ENCODE data around the gene METAP2. TPM values are rescaled to one million over a fixed set of nuclear protein-coding genes. Genes with fewer than 3 reads are reported as not detected.
"Not testable (repeated sequence)": the region's sequence is repeated elsewhere in the genome, so short reads cannot be mapped to it uniquely, and the experiment has no call there.

The METAP2 gene
- total RNA-seq, 1 donor, result 52.6 TPM

GRCh38 chr12:95482564-95482963 lies 8.6 kb downstream of the METAP2 start:
- peaks cover 19% of the 10 kb centered on the region for H3K4me1 ChIP-seq (ENCODE audit: insufficient read depth, low read length)
- H3K27me3 ChIP-seq (ENCODE audit: insufficient read depth, low read length); H3K4me3 ChIP-seq (ENCODE audit: low read length); H3K9me3 ChIP-seq (ENCODE audit: low read depth, low read length): not testable (repeated sequence)

GRCh38 chr12:95484524-95484923 lies 10.6 kb downstream of the METAP2 start:
- H3K27me3 ChIP-seq (ENCODE audit: insufficient read depth, low read length), result no peaks in the 10 kb centered on the region
- peaks cover 7% of the 10 kb centered on the region for H3K4me1 ChIP-seq (ENCODE audit: insufficient read depth, low read length)
- no peaks in the 10 kb centered on the region for H3K9me3 ChIP-seq (ENCODE audit: low read depth, low read length)
- H3K4me3 ChIP-seq (ENCODE audit: low read length), result no peak overlapping the region

- Histone ChIP-seq H3K4me3 (ENCODE audit: low read length) (no peak overlapping the region), H3K9me3 (ENCODE audit: low read depth, low read length) (no peaks in the 10 kb centered on the region), H3K4me1 (ENCODE audit: insufficient read depth, low read length) (no peaks in the 10 kb centered on the region), H3K27me3 (ENCODE audit: insufficient read depth, low read length) (no peaks in the 10 kb centered on the region)
Measured at GRCh38 chr12:95487024-95487423, 13.1 kb downstream of the METAP2 start.

GRCh38 chr12:95492462-95492861 lies 18.5 kb downstream of the METAP2 start:
- no peak overlapping the region for H3K4me3 ChIP-seq (ENCODE audit: low read length)
- no peaks in the 10 kb centered on the region for H3K9me3 ChIP-seq (ENCODE audit: low read depth, low read length)
- H3K4me1 ChIP-seq (ENCODE audit: insufficient read depth, low read length), result no peaks in the 10 kb centered on the region
- no peaks in the 10 kb centered on the region for H3K27me3 ChIP-seq (ENCODE audit: insufficient read depth, low read length)

GRCh38 chr12:95494888-95495287 lies 20.9 kb downstream of the METAP2 start:
- no peaks in the 10 kb centered on the region for H3K4me1 ChIP-seq (ENCODE audit: insufficient read depth, low read length)
- H3K27me3 ChIP-seq (ENCODE audit: insufficient read depth, low read length), result no peaks in the 10 kb centered on the region
- H3K4me3 ChIP-seq (ENCODE audit: low read length), result no peak overlapping the region
- no peaks in the 10 kb centered on the region for H3K9me3 ChIP-seq (ENCODE audit: low read depth, low read length)

- H3K4me3 ChIP-seq (ENCODE audit: low read length), result no peak overlapping the region
- no peaks in the 10 kb centered on the region for H3K9me3 ChIP-seq (ENCODE audit: low read depth, low read length)
- H3K4me1 ChIP-seq (ENCODE audit: insufficient read depth, low read length), result no peaks in the 10 kb centered on the region
Measured at GRCh38 chr12:95495433-95495832, 21.5 kb downstream of the METAP2 start.

GRCh38 chr12:95497031-95497430 lies 23.1 kb downstream of the METAP2 start:
- Histone ChIP-seq H3K27me3 (ENCODE audit: insufficient read depth, low read length) (no peaks in the 10 kb centered on the region), H3K4me1 (ENCODE audit: insufficient read depth, low read length) (no peaks in the 10 kb centered on the region), H3K9me3 (ENCODE audit: low read depth, low read length) (no peaks in the 10 kb centered on the region)

More at GRCh38 chr12:95495433-95495832, 21.5 kb downstream of the METAP2 start:
- no peaks in the 10 kb centered on the region for H3K27me3 ChIP-seq (ENCODE audit: insufficient read depth, low read length)

GRCh38 chr12:95498968-95499367 lies 25.0 kb downstream of the METAP2 start:
- Histone ChIP-seq H3K9me3 (ENCODE audit: low read depth, low read length) (no peaks in the 10 kb centered on the region), H3K4me3 (ENCODE audit: low read length) (no peak overlapping the region), H3K4me1 (ENCODE audit: insufficient read depth, low read length) (no peaks in the 10 kb centered on the region), H3K27me3 (ENCODE audit: insufficient read depth, low read length) (no peaks in the 10 kb centered on the region)

More at GRCh38 chr12:95497031-95497430, 23.1 kb downstream of the METAP2 start:
- H3K4me3 ChIP-seq (ENCODE audit: low read length), result no peak overlapping the region

- H3K27me3 ChIP-seq (ENCODE audit: insufficient read depth, low read length), result no peaks in the 10 kb centered on the region
- no peaks in the 10 kb centered on the region for H3K4me1 ChIP-seq (ENCODE audit: insufficient read depth, low read length)
- no peak overlapping the region for H3K4me3 ChIP-seq (ENCODE audit: low read length)
- H3K9me3 ChIP-seq (ENCODE audit: low read depth, low read length), result no peaks in the 10 kb centered on the region
Measured at GRCh38 chr12:95499772-95500171, 25.8 kb downstream of the METAP2 start.

- H3K9me3 ChIP-seq (ENCODE audit: low read depth, low read length), result no peaks in the 10 kb centered on the region
- H3K4me1 ChIP-seq (ENCODE audit: insufficient read depth, low read length), result no peaks in the 10 kb centered on the region
- no peaks in the 10 kb centered on the region for H3K27me3 ChIP-seq (ENCODE audit: insufficient read depth, low read length)
- no peak overlapping the region for H3K4me3 ChIP-seq (ENCODE audit: low read length)
Measured at GRCh38 chr12:95504140-95504539, 30.2 kb downstream of the METAP2 start.

GRCh38 chr12:95505039-95505438 lies 31.1 kb downstream of the METAP2 start:
- H3K9me3 ChIP-seq (ENCODE audit: low read depth, low read length), result no peaks in the 10 kb centered on the region
- no peak overlapping the region for H3K4me3 ChIP-seq (ENCODE audit: low read length)
- no peaks in the 10 kb centered on the region for H3K27me3 ChIP-seq (ENCODE audit: insufficient read depth, low read length)
- no peaks in the 10 kb centered on the region for H3K4me1 ChIP-seq (ENCODE audit: insufficient read depth, low read length)

GRCh38 chr12:95506707-95507523 lies 33.0 kb downstream of the METAP2 start:
- Histone ChIP-seq H3K27me3 (ENCODE audit: insufficient read depth, low read length) (no peaks in the 10 kb centered on the region), H3K9me3 (ENCODE audit: low read depth, low read length) (no peaks in the 10 kb centered on the region), H3K4me3 (ENCODE audit: low read length) (no peak overlapping the region), H3K4me1 (ENCODE audit: insufficient read depth, low read length) (no peaks in the 10 kb centered on the region)

- Histone ChIP-seq H3K4me1 (ENCODE audit: insufficient read depth, low read length) (no peaks in the 10 kb centered on the region), H3K4me3 (ENCODE audit: low read length) (no peak overlapping the region), H3K27me3 (ENCODE audit: insufficient read depth, low read length) (no peaks in the 10 kb centered on the region), H3K9me3 (ENCODE audit: low read depth, low read length) (no peaks in the 10 kb centered on the region)
Measured at GRCh38 chr12:95509300-95509699, 35.3 kb downstream of the METAP2 start.

GRCh38 chr12:95511977-95512376 lies 38.0 kb downstream of the METAP2 start:
- no peaks in the 10 kb centered on the region for H3K4me1 ChIP-seq (ENCODE audit: insufficient read depth, low read length)
- no peaks in the 10 kb centered on the region for H3K9me3 ChIP-seq (ENCODE audit: low read depth, low read length)
- no peak overlapping the region for H3K4me3 ChIP-seq (ENCODE audit: low read length)
- H3K27me3 ChIP-seq (ENCODE audit: insufficient read depth, low read length), result no peaks in the 10 kb centered on the region

- no peaks in the 10 kb centered on the region for H3K4me1 ChIP-seq (ENCODE audit: insufficient read depth, low read length)
- no peak overlapping the region for H3K4me3 ChIP-seq (ENCODE audit: low read length)
- no peaks in the 10 kb centered on the region for H3K27me3 ChIP-seq (ENCODE audit: insufficient read depth, low read length)
- H3K9me3 ChIP-seq (ENCODE audit: low read depth, low read length), result no peaks in the 10 kb centered on the region
Measured at GRCh38 chr12:95513599-95513998, 39.6 kb downstream of the METAP2 start.

- H3K4me1 ChIP-seq (ENCODE audit: insufficient read depth, low read length), result no peaks in the 10 kb centered on the region
- H3K9me3 ChIP-seq (ENCODE audit: low read depth, low read length), result no peaks in the 10 kb centered on the region
- H3K27me3 ChIP-seq (ENCODE audit: insufficient read depth, low read length), result no peaks in the 10 kb centered on the region
- H3K4me3 ChIP-seq (ENCODE audit: low read length), result no peak overlapping the region
Measured at GRCh38 chr12:95515197-95515596, 41.2 kb downstream of the METAP2 start.

Data from mononuclear cell (primary cell).